ENCODE data around the gene SNCB.

GRCh38 chr5:176606032-176606431 lies 24.3 kb downstream of the SNCB start:
- TF ChIP-seq POLR2A (IDR thresholded peaks at IDR 0.05; ENCODE audit: low read depth, low read length) (no peak), POLR2AphosphoS5 (IDR thresholded peaks at IDR 0.05; ENCODE audit: low read depth, low read length) (no peak), TAF1 (IDR thresholded peaks at IDR 0.05; ENCODE audit: borderline replicate concordance, low read depth, low read length) (no peak)
